Neutrophil (primary cell): ENCODE data around the gene ARHGAP45.

Experiments used
- H3K27ac ChIP-seq: fragments of 200-600 bp; sonication (generic); 2 replicates; pipeline ENCODE4 v1.5.1; 2016; ENCODE audit warnings: mild to moderate bottlenecking, moderate library complexity
- H3K27me3 ChIP-seq: fragments of 200-600 bp; sonication (generic); 2 replicates; pipeline ENCODE4 v1.6.0; 2016; ENCODE audit warnings: mild to moderate bottlenecking
- H3K36me3 ChIP-seq: fragments of 200-600 bp; sonication (generic); 2 replicates; pipeline ENCODE4 v1.5.1; 2017
- H3K4me1 ChIP-seq, 2 experiments: fragments of 200-600 bp in 1 of 2; sonication (generic) in 1 of 2; 1 replicate in 1 of 2; 2 replicates in 1 of 2; pipeline versions ENCODE4 v1.5.1 to v1.6.1; 2013 to 2016; ENCODE audit warnings: low read depth in 1 of 2, low read length in 1 of 2, mild to moderate bottlenecking in 1 of 2, moderate library complexity in 1 of 2; ENCODE audit not compliant: control insufficient read depth in 1 of 2, insufficient read depth in 1 of 2
- H3K4me3 ChIP-seq, 2 experiments: fragments of 200-600 bp in 1 of 2; sonication (generic) in 1 of 2; 1 replicate in 1 of 2; 2 replicates in 1 of 2; pipeline ENCODE4 v1.5.1; 2013 to 2016; ENCODE audit warnings: low read depth in 1 of 2, low read length in 1 of 2, mild to moderate bottlenecking in 1 of 2, moderate library complexity in 1 of 2
- H3K9me3 ChIP-seq: fragments of 200-600 bp; sonication (generic); 2 replicates; pipeline ENCODE4 v1.5.1; 2016
- CTCF ChIP-seq: fragments of 200-600 bp; sonication (generic); IDR thresholded peaks from 2 replicates; pipeline ENCODE4 v1.5.1; 2016; ENCODE audit warnings: antibody characterized with exemption

Gene ARHGAP45

GRCh38 chr19:1052349-1052975, 14.5 kb upstream of the ARHGAP45 start:
- Histone ChIP-seq H3K4me1 (no peaks in the 10 kb centered on the region), H3K27ac (peak overlapping the region; percentile 52), H3K36me3 (peaks cover 85% of the 10 kb centered on the region), H3K27me3 (no peaks in the 10 kb centered on the region), H3K9me3 (no peaks in the 10 kb centered on the region), H3K4me3 (no peak overlapping the region)
- no peak for TF ChIP-seq CTCF

GRCh38 chr19:1053176-1054101, 13.5 kb upstream of the ARHGAP45 start:
- peak overlapping the region; percentile 52 for H3K27ac ChIP-seq
- H3K36me3 ChIP-seq: peaks cover 87% of the 10 kb centered on the region
- H3K4me3 ChIP-seq: no peak overlapping the region
- no peaks in the 10 kb centered on the region for H3K9me3 ChIP-seq
- H3K4me1 ChIP-seq: no peaks in the 10 kb centered on the region
- H3K27me3 ChIP-seq: no peaks in the 10 kb centered on the region
- TF ChIP-seq CTCF: no peak

- TF ChIP-seq CTCF: no peak
- Histone ChIP-seq H3K4me1 (no peaks in the 10 kb centered on the region), H3K9me3 (no peaks in the 10 kb centered on the region), H3K4me3 (no peak overlapping the region), H3K27ac (no peak overlapping the region), H3K27me3 (no peaks in the 10 kb centered on the region), H3K36me3 (peaks cover 90% of the 10 kb centered on the region)
Observed at GRCh38 chr19:1054102-1055027, 12.6 kb upstream of the ARHGAP45 start.

- Histone ChIP-seq H3K4me3 (no peak overlapping the region), H3K27ac (no peak overlapping the region), H3K4me1 (no peaks in the 10 kb centered on the region), H3K9me3 (no peaks in the 10 kb centered on the region), H3K27me3 (no peaks in the 10 kb centered on the region), H3K36me3 (peaks cover 94% of the 10 kb centered on the region)
- TF ChIP-seq CTCF: no peak
Observed at GRCh38 chr19:1055028-1055425, 11.9 kb upstream of the ARHGAP45 start.

- Histone ChIP-seq H3K9me3 (no peaks in the 10 kb centered on the region), H3K4me1 (no peaks in the 10 kb centered on the region), H3K27me3 (no peaks in the 10 kb centered on the region), H3K27ac (no peak overlapping the region), H3K36me3 (peaks cover 96% of the 10 kb centered on the region), H3K4me3 (no peak overlapping the region)
- no peak for TF ChIP-seq CTCF
Observed at GRCh38 chr19:1055886-1056620, 10.9 kb upstream of the ARHGAP45 start.
